Loucy (cell line): Measurements from ENCODE around the gene CHRNA3.

ENCODE experiments used
- H2AFZ ChIP-seq: fragments of 200-600 bp; sonication (generic); 2 replicates; pipeline ENCODE4 v1.6.0; 2016; ENCODE audit warnings: antibody characterized with exemption, mild to moderate bottlenecking, low read length, moderate library complexity
- H3F3A ChIP-seq: fragments of 200-600 bp; 2 replicates; pipeline ENCODE4 v1.6.0; 2016; ENCODE audit warnings: antibody characterized with exemption, low read depth, mild to moderate bottlenecking
- H3K27me3 ChIP-seq: fragments of 200-600 bp; sonication (generic); 2 replicates; pipeline ENCODE4 v1.6.1; 2014; ENCODE audit warnings: low read length, mild to moderate bottlenecking; ENCODE audit not compliant: insufficient read depth, poor library complexity, severe bottlenecking
- H3K36me3 ChIP-seq: fragments of 200-600 bp; sonication (generic); 2 replicates; pipeline ENCODE4 v1.6.1; 2016; ENCODE audit warnings: low read length; ENCODE audit not compliant: insufficient read depth
- H3K4me1 ChIP-seq: fragments of 200-600 bp; sonication (generic); 2 replicates; pipeline ENCODE4 v1.5.1; 2014; ENCODE audit warnings: low read length, mild to moderate bottlenecking; ENCODE audit not compliant: insufficient read depth, poor library complexity, severe bottlenecking
- H3K4me2 ChIP-seq: fragments of 200-600 bp; sonication (generic); 2 replicates; pipeline ENCODE4 v1.6.0; 2014; ENCODE audit warnings: antibody characterized with exemption, low read length, low read depth, mild to moderate bottlenecking; ENCODE audit not compliant: poor library complexity, severe bottlenecking
- H3K4me3 ChIP-seq: fragments of 200-600 bp; sonication (generic); 2 replicates; pipeline ENCODE4 v1.5.1; 2014; ENCODE audit warnings: low read length, mild to moderate bottlenecking, mixed read lengths; ENCODE audit not compliant: poor library complexity, severe bottlenecking
- H3K79me2 ChIP-seq: fragments of 200-600 bp; sonication (generic); 2 replicates; pipeline ENCODE4 v1.6.1; 2014; ENCODE audit warnings: low read length; ENCODE audit not compliant: insufficient read depth
- H3K9ac ChIP-seq: fragments of 200-600 bp; sonication (generic); 2 replicates; pipeline ENCODE4 v1.6.0; 2014; ENCODE audit warnings: mild to moderate bottlenecking, low read depth, low read length, moderate library complexity; ENCODE audit not compliant: poor library complexity, severe bottlenecking
- H3K9me2 ChIP-seq: fragments of 200-600 bp; sonication (generic); replicated peaks from 2 replicates; pipeline ENCODE4 v1.6.1; 2016; ENCODE audit warnings: low read depth, low read length, mixed read lengths
- H3K9me3 ChIP-seq: fragments of 200-600 bp; sonication (generic); 2 replicates; pipeline ENCODE4 v1.6.1; 2014; ENCODE audit warnings: mild to moderate bottlenecking, antibody characterized with exemption, low read length, low read depth; ENCODE audit not compliant: insufficient read depth
- H4K20me1 ChIP-seq: fragments of 200-600 bp; sonication (generic); 2 replicates; pipeline ENCODE4 v1.6.0; 2014; ENCODE audit warnings: antibody characterized with exemption, low read length, mild to moderate bottlenecking; ENCODE audit not compliant: insufficient read depth, poor library complexity, severe bottlenecking
- EZH2phosphoT487 ChIP-seq: fragments of 200-600 bp; IDR thresholded peaks from 2 replicates; pipeline ENCODE4 v1.6.1; 2018; ENCODE audit warnings: antibody characterized with exemption, mild to moderate bottlenecking, moderate library complexity, borderline replicate concordance
- TF ChIP-seq, protein P1 (sequence below): fragments of 200-600 bp; sonication (generic); conservative IDR thresholded peaks from 2 replicates; pipeline ENCODE4 v1.5.1; 2014; ENCODE audit warnings: mild to moderate bottlenecking, antibody characterized with exemption, low read length

The CHRNA3 gene

DNA sequence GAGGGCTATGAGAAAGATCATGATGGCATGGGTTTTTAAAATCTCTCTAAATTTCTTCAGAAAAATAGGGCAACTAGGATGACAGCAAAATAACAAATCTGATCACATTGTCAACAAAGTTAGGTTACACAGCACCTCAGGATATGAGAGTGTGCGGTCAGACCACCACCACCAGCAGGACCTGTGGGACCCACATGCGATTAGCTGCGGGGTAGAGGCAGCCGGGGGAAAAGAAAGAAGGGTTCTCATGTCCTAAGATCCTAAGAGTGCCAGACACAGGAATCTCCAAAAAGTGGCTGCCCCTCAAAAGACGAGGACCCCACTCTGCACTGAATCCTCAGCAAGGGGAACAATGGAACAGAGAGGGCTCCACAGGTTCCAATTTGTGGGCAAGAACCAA lies 15.6 kb downstream of the CHRNA3 start:
- no peaks in the 10 kb centered on the region for H3K36me3 ChIP-seq
- no peaks in the 10 kb centered on the region for H3K9me3 ChIP-seq
- H4K20me1 ChIP-seq = no peaks in the 10 kb centered on the region
- H3F3A ChIP-seq = no peaks in the 10 kb centered on the region
- TF ChIP-seq, protein P1, sequence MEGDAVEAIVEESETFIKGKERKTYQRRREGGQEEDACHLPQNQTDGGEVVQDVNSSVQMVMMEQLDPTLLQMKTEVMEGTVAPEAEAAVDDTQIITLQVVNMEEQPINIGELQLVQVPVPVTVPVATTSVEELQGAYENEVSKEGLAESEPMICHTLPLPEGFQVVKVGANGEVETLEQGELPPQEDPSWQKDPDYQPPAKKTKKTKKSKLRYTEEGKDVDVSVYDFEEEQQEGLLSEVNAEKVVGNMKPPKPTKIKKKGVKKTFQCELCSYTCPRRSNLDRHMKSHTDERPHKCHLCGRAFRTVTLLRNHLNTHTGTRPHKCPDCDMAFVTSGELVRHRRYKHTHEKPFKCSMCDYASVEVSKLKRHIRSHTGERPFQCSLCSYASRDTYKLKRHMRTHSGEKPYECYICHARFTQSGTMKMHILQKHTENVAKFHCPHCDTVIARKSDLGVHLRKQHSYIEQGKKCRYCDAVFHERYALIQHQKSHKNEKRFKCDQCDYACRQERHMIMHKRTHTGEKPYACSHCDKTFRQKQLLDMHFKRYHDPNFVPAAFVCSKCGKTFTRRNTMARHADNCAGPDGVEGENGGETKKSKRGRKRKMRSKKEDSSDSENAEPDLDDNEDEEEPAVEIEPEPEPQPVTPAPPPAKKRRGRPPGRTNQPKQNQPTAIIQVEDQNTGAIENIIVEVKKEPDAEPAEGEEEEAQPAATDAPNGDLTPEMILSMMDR = no peak
- no peak for TF ChIP-seq EZH2phosphoT487
- H3K4me2 ChIP-seq = no peak overlapping the region
- H3K4me1 ChIP-seq = no peaks in the 10 kb centered on the region
- no peak overlapping the region for H3K9ac ChIP-seq
- no peak overlapping the region for H3K4me3 ChIP-seq
- H3K79me2 ChIP-seq = no peaks in the 10 kb centered on the region
- no peaks in the 10 kb centered on the region for H3K9me2 ChIP-seq
- no peaks in the 10 kb centered on the region for H3K27me3 ChIP-seq
- H2AFZ ChIP-seq = no peak overlapping the region

GRCh38 chr15:78604420-78604819 lies 16.4 kb downstream of the CHRNA3 start:
- no peaks in the 10 kb centered on the region for H3K4me1 ChIP-seq
- H3K9me3 ChIP-seq = no peaks in the 10 kb centered on the region
- H3K9me2 ChIP-seq = no peaks in the 10 kb centered on the region
- H3F3A ChIP-seq = no peaks in the 10 kb centered on the region
- no peaks in the 10 kb centered on the region for H4K20me1 ChIP-seq
- no peak overlapping the region for H3K9ac ChIP-seq
- no peaks in the 10 kb centered on the region for H3K79me2 ChIP-seq
- TF ChIP-seq, protein P1 = no peak
- no peak for TF ChIP-seq EZH2phosphoT487
- no peak overlapping the region for H2AFZ ChIP-seq
- no peak overlapping the region for H3K4me2 ChIP-seq
- H3K36me3 ChIP-seq = no peaks in the 10 kb centered on the region
- H3K27me3 ChIP-seq = no peaks in the 10 kb centered on the region
- no peak overlapping the region for H3K4me3 ChIP-seq

DNA sequence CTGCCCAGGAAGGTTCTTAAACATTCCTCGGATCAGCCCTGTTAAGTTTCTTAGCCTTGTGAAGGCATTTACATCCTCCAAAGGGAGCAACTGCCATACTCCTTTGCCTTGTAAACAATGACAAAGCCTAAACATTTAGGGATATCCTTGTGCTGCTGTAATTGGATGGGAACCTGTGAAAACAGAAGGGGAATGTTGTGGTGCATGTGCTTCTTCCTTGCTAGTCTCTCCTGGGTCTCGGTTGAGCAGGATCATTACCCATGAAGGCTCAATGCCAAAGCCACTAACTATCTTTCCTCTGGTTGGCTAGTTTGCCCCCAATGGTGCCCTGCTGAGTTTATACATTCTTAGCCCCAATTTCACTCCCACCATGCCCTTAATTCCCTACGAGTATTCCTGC lies 17.3 kb downstream of the CHRNA3 start:
- Histone ChIP-seq H3K79me2 (no peaks in the 10 kb centered on the region), H4K20me1 (no peaks in the 10 kb centered on the region), H3K9me2 (no peaks in the 10 kb centered on the region), H3K27me3 (no peaks in the 10 kb centered on the region), H3K9ac (no peak overlapping the region), H3K4me3 (no peak overlapping the region), H3K4me1 (no peaks in the 10 kb centered on the region), H3F3A (no peaks in the 10 kb centered on the region), H3K9me3 (no peaks in the 10 kb centered on the region), H3K36me3 (no peaks in the 10 kb centered on the region), H3K4me2 (no peak overlapping the region), H2AFZ (no peak overlapping the region)
- TF ChIP-seq EZH2phosphoT487 = no peak
- TF ChIP-seq, protein P1 = no peak
